Measurements from ENCODE around the gene HIP1.

DNA sequence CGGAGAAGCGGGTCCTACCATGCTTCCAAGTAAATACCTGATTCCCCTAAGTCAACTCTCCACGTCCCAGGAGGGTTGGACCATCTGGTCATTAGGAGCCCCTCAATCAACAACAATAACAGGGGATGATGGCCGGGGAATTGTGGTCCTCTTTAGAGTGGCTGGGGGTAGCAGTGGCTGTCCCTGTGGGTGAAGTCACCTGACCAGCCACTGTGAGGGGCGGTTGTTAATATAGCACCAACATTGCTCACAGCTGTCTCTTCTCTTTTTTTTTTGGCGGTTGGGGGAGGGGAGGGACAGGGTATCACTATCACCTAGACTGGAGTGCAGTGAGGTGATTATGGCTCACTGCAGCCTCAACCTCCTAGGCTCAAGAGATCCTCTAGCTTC, 178.8 kb downstream of the HIP1 start:
- TF ChIP-seq, protein P1, sequence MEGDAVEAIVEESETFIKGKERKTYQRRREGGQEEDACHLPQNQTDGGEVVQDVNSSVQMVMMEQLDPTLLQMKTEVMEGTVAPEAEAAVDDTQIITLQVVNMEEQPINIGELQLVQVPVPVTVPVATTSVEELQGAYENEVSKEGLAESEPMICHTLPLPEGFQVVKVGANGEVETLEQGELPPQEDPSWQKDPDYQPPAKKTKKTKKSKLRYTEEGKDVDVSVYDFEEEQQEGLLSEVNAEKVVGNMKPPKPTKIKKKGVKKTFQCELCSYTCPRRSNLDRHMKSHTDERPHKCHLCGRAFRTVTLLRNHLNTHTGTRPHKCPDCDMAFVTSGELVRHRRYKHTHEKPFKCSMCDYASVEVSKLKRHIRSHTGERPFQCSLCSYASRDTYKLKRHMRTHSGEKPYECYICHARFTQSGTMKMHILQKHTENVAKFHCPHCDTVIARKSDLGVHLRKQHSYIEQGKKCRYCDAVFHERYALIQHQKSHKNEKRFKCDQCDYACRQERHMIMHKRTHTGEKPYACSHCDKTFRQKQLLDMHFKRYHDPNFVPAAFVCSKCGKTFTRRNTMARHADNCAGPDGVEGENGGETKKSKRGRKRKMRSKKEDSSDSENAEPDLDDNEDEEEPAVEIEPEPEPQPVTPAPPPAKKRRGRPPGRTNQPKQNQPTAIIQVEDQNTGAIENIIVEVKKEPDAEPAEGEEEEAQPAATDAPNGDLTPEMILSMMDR (IDR thresholded peaks at IDR 0.05), result no peak
- TF ChIP-seq EZH2 (IDR thresholded peaks at IDR 0.05), result no peak
